VCaP (cell line): Measurements from ENCODE around the gene IGSF5.

ENCODE experiments used
- H3K27ac ChIP-seq: fragments of 450-650 bp; 2 replicates; pipeline ENCODE4 v1.5.1; 2017
- CTCF ChIP-seq: fragments of 450-650 bp; conservative IDR thresholded peaks from 2 replicates; pipeline ENCODE4 v1.5.1; 2017; ENCODE audit warnings: mild to moderate bottlenecking, moderate library complexity

The IGSF5 gene

DNA sequence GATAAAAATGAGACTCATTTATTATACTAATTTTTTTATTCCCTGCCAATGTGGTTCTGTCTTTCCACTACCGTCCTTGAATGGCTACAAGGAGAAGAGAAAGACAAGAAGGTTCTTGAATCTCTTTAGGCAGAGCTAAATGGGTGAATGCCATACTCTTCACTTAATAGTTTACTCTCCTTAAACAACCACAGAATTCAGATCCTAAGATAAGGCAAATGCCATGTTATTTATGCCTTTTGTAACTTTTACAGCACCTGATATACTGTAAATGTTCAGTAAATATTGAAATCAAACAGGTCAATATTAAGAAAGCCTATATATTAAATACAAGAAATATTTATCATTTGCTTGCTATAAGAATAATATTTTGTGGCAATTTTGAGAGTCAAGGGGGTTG, 58.4 kb downstream of the IGSF5 start:
- H3K27ac ChIP-seq: no peak overlapping the region
- TF ChIP-seq CTCF: no peak

- H3K27ac ChIP-seq: peak overlapping the region; percentile 96; the same call in 1 of the 2 replicates
- TF ChIP-seq CTCF: no peak
Observed at GRCh38 chr21:39804240-39804639, 59.3 kb downstream of the IGSF5 start.

DNA sequence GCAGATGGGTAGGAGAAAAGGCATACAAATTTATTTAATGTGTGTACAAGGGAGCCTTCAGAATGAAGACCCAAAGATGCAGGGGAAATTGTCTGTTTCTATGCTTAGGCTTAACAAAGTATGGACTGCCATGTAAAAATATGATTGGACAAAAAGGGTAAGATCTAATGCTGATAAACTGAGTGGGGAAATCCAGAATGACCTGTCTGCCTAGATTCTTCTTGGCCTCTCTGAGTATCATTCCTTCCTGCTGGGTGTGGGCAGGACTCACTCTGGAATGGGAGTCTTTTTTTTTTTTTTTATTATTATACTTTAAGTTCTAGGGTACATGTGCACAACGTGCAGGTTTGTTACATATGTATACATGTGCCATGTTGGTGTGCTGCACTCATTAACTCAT, 61.0 kb downstream of the IGSF5 start:
- no peak for TF ChIP-seq CTCF
- H3K27ac ChIP-seq: peak overlapping the region; percentile 96

- no peak for TF ChIP-seq CTCF
Observed at GRCh38 chr21:39807738-39808137, 62.8 kb downstream of the IGSF5 start.

GRCh38 chr21:39809936-39810335, 65.0 kb downstream of the IGSF5 start:
- peak overlapping the region; percentile 96; the same call in 1 of the 2 replicates for H3K27ac ChIP-seq
- TF ChIP-seq CTCF: no peak

More at GRCh38 chr21:39807738-39808137, 62.8 kb downstream of the IGSF5 start:
- peak overlapping the region; percentile 96 for H3K27ac ChIP-seq

DNA sequence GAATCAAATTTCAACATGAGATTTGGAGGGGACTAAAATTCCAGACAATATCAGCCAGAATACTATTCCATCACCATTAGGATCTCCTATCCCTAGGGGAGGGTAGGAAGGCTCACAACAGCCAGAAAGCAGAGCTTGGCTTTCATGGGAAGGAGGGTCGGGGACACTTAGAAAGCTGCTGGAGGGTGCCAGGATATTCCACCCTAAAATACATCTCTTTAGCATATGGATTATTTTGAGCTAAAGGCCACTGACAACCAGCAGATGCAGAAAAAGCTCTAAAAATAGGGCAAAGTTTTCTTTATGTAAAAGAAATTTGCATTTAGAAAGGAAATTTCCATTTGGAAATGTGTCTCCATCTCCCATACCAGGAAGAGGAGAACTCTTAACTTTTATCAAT, 68.0 kb downstream of the IGSF5 start:
- no peak for TF ChIP-seq CTCF
- H3K27ac ChIP-seq: no peak overlapping the region

DNA sequence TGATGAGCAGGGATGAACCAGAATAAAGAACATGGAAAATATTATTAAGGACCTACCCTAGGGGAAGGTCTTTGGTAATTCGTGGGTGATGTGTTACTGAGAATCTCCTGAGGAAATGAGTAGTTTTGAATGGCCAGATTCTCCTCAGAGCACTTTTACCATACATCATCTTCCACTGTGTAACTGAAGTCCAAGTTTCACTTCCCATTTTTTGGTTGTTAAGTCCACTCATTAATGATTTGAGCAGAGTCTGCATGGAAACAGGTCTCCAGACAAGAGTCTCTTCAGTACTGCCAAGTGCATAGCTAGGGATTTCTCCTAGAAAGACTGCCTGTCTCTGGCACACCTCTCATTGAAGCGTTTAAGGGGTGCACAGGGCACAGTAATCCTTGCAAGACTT, 73.6 kb downstream of the IGSF5 start:
- no peak for TF ChIP-seq CTCF
- H3K27ac ChIP-seq: no peak overlapping the region

- H3K27ac ChIP-seq: no peak overlapping the region
- TF ChIP-seq CTCF: no peak
Observed at GRCh38 chr21:39822042-39822441, 77.1 kb downstream of the IGSF5 start.
